Measurements from ENCODE around the gene SERPINE2.

DNA sequence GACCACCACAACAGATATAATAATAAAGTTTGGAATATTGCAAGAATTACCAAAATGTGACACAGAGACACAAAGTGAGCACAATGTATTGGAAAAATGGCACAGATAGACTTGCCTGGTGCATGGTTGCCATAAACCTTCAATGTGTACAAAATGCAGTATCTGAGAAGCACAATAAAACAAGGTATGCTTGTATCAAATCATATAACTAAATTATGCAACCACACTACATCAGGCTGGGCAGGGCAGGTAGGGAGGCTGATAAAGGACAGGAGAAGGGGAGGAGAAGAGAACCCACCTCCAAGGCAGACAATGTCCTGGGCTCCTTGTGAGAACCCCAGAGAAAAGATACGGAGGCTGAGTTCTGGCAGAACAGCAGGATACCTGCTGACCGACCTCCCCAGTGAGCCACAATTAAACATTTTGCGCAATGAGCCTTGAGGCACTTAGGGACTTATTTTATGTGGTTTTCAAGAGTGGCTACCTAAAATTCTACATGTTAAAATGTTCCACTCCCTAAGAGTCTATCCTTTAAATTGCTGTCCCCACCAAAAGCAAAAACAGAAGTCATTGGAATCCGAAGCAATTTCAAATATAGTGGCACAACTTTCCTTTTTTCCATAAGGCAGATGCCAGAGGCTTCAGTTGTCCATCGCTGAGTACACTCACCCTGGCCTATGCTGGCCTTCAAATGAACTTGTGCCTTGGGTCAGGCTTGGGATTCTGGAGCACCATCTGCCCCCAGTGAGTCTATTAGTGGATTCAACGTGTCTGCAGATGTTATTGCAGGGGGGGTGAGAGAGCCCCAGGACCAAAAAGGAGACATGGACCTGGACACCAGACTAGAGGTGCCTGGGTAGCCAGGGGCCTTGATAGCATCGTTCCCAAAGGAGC is 110.7 kb downstream of the SERPINE2 start:
- TF ChIP-seq CTCF (IDR thresholded peaks at IDR 0.05): no peak
- no peak for TF ChIP-seq POLR2A (IDR thresholded peaks at IDR 0.05)
- no peak for TF ChIP-seq POLR2AphosphoS5 (IDR thresholded peaks at IDR 0.05)
- TF ChIP-seq EP300 (IDR thresholded peaks at IDR 0.05): no peak

Measured in sigmoid colon (tissue), 4 donors.